Brain pericyte (primary cell): ENCODE measurements around the gene CCN6.
"Not testable (repeated sequence)": the region's sequence is repeated elsewhere in the genome, so short reads cannot be mapped to it uniquely, and the experiment has no call there.

Experiments used
- DNase-seq: peaks from one replicate; pipeline ENCODE4 v3.0.0-alpha.2; 2012; ENCODE audit warnings: low read depth, low spot score

CCN6 gene

GRCh38 chr6:112049996-112050395 is 3.9 kb upstream of the CCN6 start:
- DNase-seq = no peak

GRCh38 chr6:112050429-112050828 is 3.5 kb upstream of the CCN6 start:
- no peak for DNase-seq

GRCh38 chr6:112051251-112051740 is 2.6 kb upstream of the CCN6 start:
- DNase-seq = not testable (repeated sequence)

- DNase-seq = no peak
These were observed 769 bp downstream of the CCN6 start for GRCh38 chr6:112054555-112055190.

- no peak for DNase-seq
These were observed 4.5 kb downstream of the CCN6 start for GRCh38 chr6:112058243-112059032.

- no peak for DNase-seq
These were observed 7.7 kb downstream of the CCN6 start for GRCh38 chr6:112061605-112062004.

- no peak for DNase-seq
These were observed 9.1 kb downstream of the CCN6 start for GRCh38 chr6:112062966-112063365.

GRCh38 chr6:112065426-112065986 is 11.6 kb downstream of the CCN6 start:
- no peak for DNase-seq

- no peak for DNase-seq
These were observed 12.7 kb downstream of the CCN6 start for GRCh38 chr6:112066606-112067005.

- no peak for DNase-seq
These were observed 27.7 kb downstream of the CCN6 start for GRCh38 chr6:112081569-112081968.

- DNase-seq = no peak
These were observed 31.6 kb downstream of the CCN6 start for GRCh38 chr6:112085286-112086065.

- peak; percentile 30 for DNase-seq
These were observed 32.8 kb downstream of the CCN6 start for GRCh38 chr6:112086744-112087135.

GRCh38 chr6:112087136-112087911 is 33.4 kb downstream of the CCN6 start, which contains the start of the genes FAM229B and TUBE1:
TSS of gene FAM229B (plus strand) at chr6:112087591. CDS start at chr6:112099284, 11,693 bp downstream.
TSS of gene TUBE1 (minus strand) at chr6:112087482. CDS start at chr6:112087434, 48 bp downstream.
- DNase-seq = peak; percentile 84

- no peak for DNase-seq
These were observed 34.0 kb downstream of the CCN6 start for GRCh38 chr6:112087916-112088315.

GRCh38 chr6:112096901-112097300 is 43.0 kb downstream of the CCN6 start:
- DNase-seq = no peak

GRCh38 chr6:112100561-112100960 is 46.7 kb downstream of the CCN6 start:
- DNase-seq = no peak

GRCh38 chr6:112106026-112106425 is 52.1 kb downstream of the CCN6 start:
- not testable (repeated sequence) for DNase-seq

GRCh38 chr6:112106562-112106961 is 52.7 kb downstream of the CCN6 start:
- no peak for DNase-seq

GRCh38 chr6:112109262-112109661 is 55.4 kb downstream of the CCN6 start:
- no peak for DNase-seq

GRCh38 chr6:112113431-112113830 is 59.5 kb downstream of the CCN6 start:
- DNase-seq = no peak

GRCh38 chr6:112113918-112114317 is 60.0 kb downstream of the CCN6 start:
- DNase-seq = peak; percentile 11
